Cardiac fibroblast (primary cell): ENCODE results near the gene GALNT18.

Experiments used
- DNase-seq, 2 donors: peaks; one replicate each; pipeline versions ENCODE4 v3.0.0 to v3.0.0-alpha.2; 2010; ENCODE audit warnings: low read depth in 2 of 2
- H3K4me3 ChIP-seq, 2 donors: replicated peaks in 1 of 2; 1 replicate in 1 of 2; 2 replicates in 1 of 2; pipeline ENCODE4 v1.5.1; 2011; ENCODE audit warnings: low read depth in 2 of 2, low read length in 2 of 2, mild to moderate bottlenecking in 2 of 2, moderate library complexity in 1 of 2
- TF ChIP-seq, protein P1 (sequence below): IDR thresholded peaks from one replicate; pipeline ENCODE4 v1.5.1; 2011; ENCODE audit warnings: low read depth, mild to moderate bottlenecking, low read length, inconsistent platforms

GALNT18 gene

DNA sequence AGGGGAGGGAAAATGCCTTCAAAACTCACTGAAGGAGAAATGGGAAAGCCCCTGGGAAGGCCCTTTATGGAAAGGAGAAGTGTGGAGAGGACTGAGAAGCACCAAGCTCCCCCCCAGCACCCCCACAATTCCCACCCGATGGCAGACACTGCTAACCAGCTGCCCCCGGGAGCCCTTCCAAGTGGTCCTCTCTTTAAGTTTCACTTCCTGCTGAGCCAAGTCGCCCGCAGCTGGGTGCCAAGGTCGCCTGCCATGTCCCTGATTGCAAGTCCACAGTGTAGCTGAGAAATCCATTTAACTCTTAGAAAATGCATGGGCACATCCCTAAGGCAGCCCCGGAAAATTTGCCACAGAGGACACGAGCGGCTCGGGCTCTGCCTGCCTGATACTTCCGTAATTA, 68.2 kb downstream of the GALNT18 start:
- no peak overlapping the region for H3K4me3 ChIP-seq
- no peak for DNase-seq
- TF ChIP-seq, protein P1, sequence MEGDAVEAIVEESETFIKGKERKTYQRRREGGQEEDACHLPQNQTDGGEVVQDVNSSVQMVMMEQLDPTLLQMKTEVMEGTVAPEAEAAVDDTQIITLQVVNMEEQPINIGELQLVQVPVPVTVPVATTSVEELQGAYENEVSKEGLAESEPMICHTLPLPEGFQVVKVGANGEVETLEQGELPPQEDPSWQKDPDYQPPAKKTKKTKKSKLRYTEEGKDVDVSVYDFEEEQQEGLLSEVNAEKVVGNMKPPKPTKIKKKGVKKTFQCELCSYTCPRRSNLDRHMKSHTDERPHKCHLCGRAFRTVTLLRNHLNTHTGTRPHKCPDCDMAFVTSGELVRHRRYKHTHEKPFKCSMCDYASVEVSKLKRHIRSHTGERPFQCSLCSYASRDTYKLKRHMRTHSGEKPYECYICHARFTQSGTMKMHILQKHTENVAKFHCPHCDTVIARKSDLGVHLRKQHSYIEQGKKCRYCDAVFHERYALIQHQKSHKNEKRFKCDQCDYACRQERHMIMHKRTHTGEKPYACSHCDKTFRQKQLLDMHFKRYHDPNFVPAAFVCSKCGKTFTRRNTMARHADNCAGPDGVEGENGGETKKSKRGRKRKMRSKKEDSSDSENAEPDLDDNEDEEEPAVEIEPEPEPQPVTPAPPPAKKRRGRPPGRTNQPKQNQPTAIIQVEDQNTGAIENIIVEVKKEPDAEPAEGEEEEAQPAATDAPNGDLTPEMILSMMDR: no peak

DNA sequence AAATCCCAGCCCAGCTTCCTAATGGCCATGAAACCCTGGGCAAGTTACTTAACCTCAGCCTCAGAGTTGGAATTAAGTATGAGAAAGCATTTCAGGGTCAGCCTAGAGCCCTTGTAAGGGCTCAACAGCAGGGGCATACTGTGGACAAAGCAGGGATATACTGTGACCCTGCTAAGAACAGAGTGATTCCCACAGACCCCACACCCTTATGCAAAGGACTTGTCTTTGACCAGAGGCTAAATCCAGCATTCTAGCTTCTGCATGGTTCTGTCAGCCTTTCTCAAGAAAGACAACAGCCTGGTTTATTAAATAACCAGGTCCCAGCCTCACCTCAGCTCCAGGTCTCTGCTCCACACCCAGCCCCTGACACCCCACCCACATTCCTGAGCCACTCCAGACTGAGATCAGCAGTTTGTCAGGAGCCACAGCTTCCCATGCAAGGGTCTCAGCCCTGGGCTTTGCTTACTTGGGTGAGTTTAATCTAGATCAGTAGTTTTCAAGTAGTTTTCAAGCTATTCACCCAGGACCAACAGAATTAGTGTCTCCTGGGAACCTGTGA, 69.2 kb downstream of the GALNT18 start:
- no peak overlapping the region for H3K4me3 ChIP-seq
- TF ChIP-seq, protein P1: no peak
- no peak for DNase-seq

DNA sequence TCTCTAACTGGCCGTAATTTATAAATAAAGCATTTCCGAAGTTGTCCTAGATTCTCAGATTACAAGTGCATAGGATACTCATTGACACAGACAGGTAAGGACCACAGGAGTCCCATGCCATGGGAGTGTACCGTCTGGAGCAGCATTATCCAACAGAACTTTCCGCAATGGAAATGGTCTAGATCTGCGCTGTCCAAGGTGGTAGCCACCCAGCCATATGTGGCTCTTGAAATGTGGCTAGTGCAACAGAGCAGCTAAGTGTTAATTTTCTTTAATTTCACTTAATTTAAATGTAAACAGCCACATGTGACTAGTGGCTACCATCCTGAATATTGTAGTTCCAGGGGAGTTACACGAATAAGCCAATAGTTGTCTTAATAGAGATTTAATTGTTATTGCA, 71.3 kb downstream of the GALNT18 start:
- no peak overlapping the region for H3K4me3 ChIP-seq
- no peak for DNase-seq
- TF ChIP-seq, protein P1: no peak

DNA sequence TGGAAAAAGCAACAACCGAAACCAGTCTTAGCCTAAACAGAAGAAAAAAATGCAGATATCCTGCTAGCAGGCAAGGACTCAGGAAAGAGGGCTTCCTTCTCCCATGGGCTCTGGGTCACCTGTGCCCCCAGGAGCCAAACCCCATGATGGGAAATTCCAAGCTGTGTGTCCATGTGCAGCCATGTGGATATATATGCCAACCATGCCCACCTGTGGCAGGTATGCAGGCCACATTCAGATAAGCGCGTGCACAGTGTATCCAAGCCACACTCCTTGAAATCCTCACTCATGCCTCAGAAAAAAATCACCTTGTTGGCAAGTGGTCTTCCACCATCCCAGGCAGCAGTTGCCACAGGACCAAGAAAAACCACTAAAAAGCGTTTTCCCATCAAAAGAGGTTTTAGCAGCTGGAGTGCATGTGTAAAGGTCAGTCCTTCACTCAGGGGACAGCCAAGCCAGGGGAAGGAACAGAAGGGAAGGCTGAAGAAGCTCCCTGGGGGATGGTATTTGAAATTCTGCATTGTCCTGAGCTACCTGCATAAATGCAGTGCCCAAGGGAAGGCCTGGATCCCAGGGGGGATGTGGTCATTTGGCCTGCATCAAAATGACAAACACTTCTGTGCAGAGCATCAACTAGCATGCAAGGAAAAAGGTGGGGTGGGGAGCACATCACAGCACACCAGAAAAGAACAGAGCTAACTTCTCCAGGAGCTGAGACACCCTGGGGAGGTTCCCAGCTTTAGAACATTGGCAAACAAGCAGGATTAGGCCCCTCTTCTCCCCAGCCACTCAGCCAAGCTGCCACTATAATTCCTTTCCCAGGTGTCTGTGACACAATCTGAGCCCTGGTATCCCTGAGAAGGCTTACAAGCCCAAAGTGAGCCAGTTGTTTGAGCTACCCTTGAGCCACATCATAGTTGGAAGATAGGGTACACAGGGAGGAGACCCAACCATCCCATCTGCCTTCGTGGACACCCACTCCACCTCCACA, 76.2 kb downstream of the GALNT18 start:
- TF ChIP-seq, protein P1: no peak
- no peak for DNase-seq
- no peak overlapping the region for H3K4me3 ChIP-seq

DNA sequence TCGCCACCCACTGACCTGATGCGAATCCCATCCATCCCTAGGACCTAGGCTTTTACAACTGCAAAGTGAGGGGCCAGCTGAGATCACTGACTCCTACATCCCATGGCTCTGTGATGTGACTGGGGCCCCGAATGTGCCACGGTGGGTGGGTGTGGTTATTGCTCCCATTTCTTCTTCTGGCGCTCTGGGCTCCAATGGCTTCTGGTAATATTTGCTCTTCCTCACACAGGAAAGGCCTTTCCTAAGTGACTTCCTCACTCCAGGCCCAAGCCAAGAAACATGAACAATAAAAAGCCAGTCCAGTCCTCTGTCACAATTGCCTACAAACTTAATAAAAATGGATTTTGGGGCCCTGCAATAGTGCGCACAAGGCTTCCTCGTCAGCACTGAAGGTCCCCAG, 78.1 kb downstream of the GALNT18 start:
- no peak overlapping the region for H3K4me3 ChIP-seq
- no peak for DNase-seq
- TF ChIP-seq, protein P1: no peak

DNA sequence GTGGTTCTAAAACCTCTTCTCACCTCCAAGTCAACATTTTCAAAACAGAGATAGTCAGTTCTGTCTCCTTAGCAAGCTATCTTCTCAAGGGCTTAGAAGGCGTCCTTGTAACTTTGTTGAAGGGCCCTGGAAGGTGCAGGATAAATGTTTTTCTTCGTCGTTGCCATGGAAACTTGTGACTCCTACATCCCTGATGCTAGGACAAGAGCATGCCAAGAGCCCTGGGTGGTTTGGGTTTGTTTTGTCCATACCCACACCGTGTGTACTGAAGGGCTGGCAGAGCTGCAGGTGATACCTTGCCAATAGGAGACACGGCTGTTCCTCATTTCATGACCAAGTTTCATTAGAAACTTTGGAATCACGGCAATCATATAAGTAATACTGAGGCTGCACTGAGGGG, 81.6 kb downstream of the GALNT18 start:
- TF ChIP-seq, protein P1: no peak
- DNase-seq: no peak
- no peak overlapping the region for H3K4me3 ChIP-seq
